A673 (cell line): ENCODE data around the gene MXRA7. TPM values are rescaled to one million over a fixed set of nuclear protein-coding genes. Genes with fewer than 3 reads are reported as not detected.

ENCODE experiments used
- BruUV-seq: library from RNA; stranded (reverse); fragments of 400-500 nt; replicated peaks from 2 replicates; lab custom pipeline; 2021; lab: Mats Ljungman, UMichigan
- CTCF ChIA-PET: fragments of 300-600 bp; sonication (Branson Sonifier 250); formaldehyde crosslinking; loops from one replicate; lab custom pipeline; 2022; ENCODE audit warnings: antibody characterized with exemption; lab: Charles Lee
- POLR2A ChIA-PET: fragments of 300-600 bp; sonication (Branson Sonifier 250); formaldehyde crosslinking; loops from one replicate; lab custom pipeline; 2022; ENCODE audit warnings: antibody characterized with exemption; ENCODE audit not compliant: low non-redundant PET; lab: Charles Lee
- DNase-seq: peaks from one replicate; pipeline ENCODE4 v3.0.0-alpha.2; 2015; ENCODE audit warnings: low spot score
- H3K27ac ChIP-seq: fragments of 200-600 bp; sonication (generic); 2 replicates; pipeline ENCODE4 v1.5.1; 2016; ENCODE audit warnings: mixed run types, low read depth, mild to moderate bottlenecking, mixed read lengths, antibody characterized with exemption, low read length; ENCODE audit not compliant: poor library complexity, severe bottlenecking
- H3K27me3 ChIP-seq: fragments of 200-600 bp; sonication (generic); replicated peaks from 2 replicates; pipeline ENCODE4 v1.6.1; 2017; ENCODE audit warnings: mixed run types, low read depth, mild to moderate bottlenecking, mixed read lengths, antibody characterized with exemption, low read length; ENCODE audit not compliant: insufficient read depth, poor library complexity
- H3K36me3 ChIP-seq: fragments of 200-600 bp; sonication (generic); 2 replicates; pipeline ENCODE4 v1.6.1; 2016; ENCODE audit warnings: mixed run types, mild to moderate bottlenecking, mixed read lengths, antibody characterized with exemption, low read length; ENCODE audit not compliant: insufficient read depth, poor library complexity, severe bottlenecking
- H3K4me1 ChIP-seq: fragments of 200-600 bp; sonication (generic); 2 replicates; pipeline ENCODE4 v1.6.1; 2017; ENCODE audit warnings: mixed run types, mild to moderate bottlenecking, mixed read lengths, antibody characterized with exemption, low read length; ENCODE audit not compliant: insufficient read depth, poor library complexity, severe bottlenecking
- H3K4me3 ChIP-seq: fragments of 200-600 bp; sonication (generic); 2 replicates; pipeline ENCODE4 v1.5.1; 2016; ENCODE audit warnings: low read depth, mixed run types, mild to moderate bottlenecking, mixed read lengths, low read length; ENCODE audit not compliant: poor library complexity, severe bottlenecking
- H3K9me3 ChIP-seq: fragments of 200-600 bp; sonication (generic); 2 replicates; pipeline ENCODE4 v1.6.1; 2016; ENCODE audit warnings: mixed run types, low read depth, mild to moderate bottlenecking, mixed read lengths, antibody characterized with exemption, low read length; ENCODE audit not compliant: poor library complexity, severe bottlenecking
- CTCF ChIP-seq: fragments of 300-800, 200-600 bp; sonication (generic); conservative IDR thresholded peaks from 2 replicates; pipeline ENCODE4 v1.5.1; 2017; ENCODE audit warnings: low read depth, mild to moderate bottlenecking, antibody characterized with exemption, low read length, moderate library complexity, mixed read lengths
- EZH2 ChIP-seq: fragments of 200-600 bp; sonication (generic); IDR thresholded peaks from 2 replicates; pipeline ENCODE4 v1.6.1; 2017; ENCODE audit warnings: borderline replicate concordance, low read depth, mild to moderate bottlenecking, mixed read lengths, antibody characterized with exemption, low read length; ENCODE audit not compliant: poor library complexity, severe bottlenecking
- intact Hi-C: fragments of 100-400 bp; cut with micrococcal nuclease; formaldehyde crosslinking; loops from one replicate; pipeline ENCODE4 v1.10.0; 2022; ENCODE audit not compliant: unreplicated experiment
- total RNA-seq: library from RNA; stranded (reverse); gene quantifications from 2 replicates; pipeline ENCODE4 v1.2.3, GENCODE V29; 2021

The MXRA7 gene
- total RNA-seq, 1 experiment from 2014 or later, result 61.5 TPM

DNA sequence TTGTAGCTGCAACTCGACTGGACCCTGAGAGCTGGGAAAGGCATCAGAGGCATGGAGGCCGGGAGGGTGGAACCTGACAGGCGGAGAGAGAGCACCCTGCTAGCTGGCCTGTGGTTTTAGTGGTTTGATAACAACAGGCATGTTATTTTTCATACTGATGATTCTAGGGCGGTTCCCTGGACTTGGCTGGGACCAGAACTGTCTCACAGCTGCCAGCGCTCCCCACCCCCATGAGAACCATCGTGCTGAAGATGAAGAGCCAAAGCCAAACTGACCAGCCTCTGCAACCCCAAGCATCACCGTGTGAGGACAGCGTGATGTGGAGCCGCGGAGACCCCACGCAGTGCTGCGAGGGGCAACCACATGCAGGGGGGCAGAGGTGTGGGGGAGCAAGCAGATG lies 28.5 kb downstream of the MXRA7 start:
- no peak for TF ChIP-seq EZH2
- TF ChIP-seq CTCF, result no peak
- POLR2A ChIA-PET, result no interaction called here
- H3K4me3 ChIP-seq, result no peak overlapping the region
- intact Hi-C loops, result loop anchor here (5.0 kb wide), 1 partner anchor 160 kb away; no protein-coding TSS in a partner anchor
- no TSS peak for BruUV-seq
- H3K9me3 ChIP-seq, result no peaks in the 10 kb centered on the region
- H3K4me1 ChIP-seq, result no peaks in the 10 kb centered on the region
- no peak overlapping the region for H3K27ac ChIP-seq
- peaks cover 6% of the 10 kb centered on the region for H3K36me3 ChIP-seq
- DNase-seq, result no peak
- no peaks in the 10 kb centered on the region for H3K27me3 ChIP-seq
- CTCF ChIA-PET, result interaction anchor here (0.5 to 1.5 kb wide), 3 partner anchors 15 to 172 kb away, joined by 3 to 8 read pairs (median 8); no protein-coding TSS in a partner anchor

GRCh38 chr17:76681222-76682137 lies 29.3 kb downstream of the MXRA7 start:
- DNase-seq, result peak; percentile 76
- CTCF ChIA-PET, result interaction anchor here (0.6 to 1.5 kb wide), 5 partner anchors 10 to 159 kb away, joined by 3 to 8 read pairs (median 3); no protein-coding TSS in a partner anchor
- H3K4me1 ChIP-seq, result no peaks in the 10 kb centered on the region
- TF ChIP-seq EZH2 (no peak), CTCF (peak; percentile 92)
- no peaks in the 10 kb centered on the region for H3K9me3 ChIP-seq
- H3K27ac ChIP-seq, result no peak overlapping the region
- intact Hi-C loops, result loop anchor here (5.0 kb wide), 1 partner anchor 159 kb away; no protein-coding TSS in a partner anchor
- H3K27me3 ChIP-seq, result no peaks in the 10 kb centered on the region
- H3K4me3 ChIP-seq, result no peak overlapping the region
- POLR2A ChIA-PET, result no interaction called here
- H3K36me3 ChIP-seq, result peaks cover 6% of the 10 kb centered on the region
- no TSS peak for BruUV-seq

GRCh38 chr17:76679239-76679638 lies 31.5 kb downstream of the MXRA7 start:
- H3K27me3 ChIP-seq, result no peaks in the 10 kb centered on the region
- no peak for DNase-seq
- H3K4me3 ChIP-seq, result no peak overlapping the region
- no TSS peak for BruUV-seq
- no peaks in the 10 kb centered on the region for H3K9me3 ChIP-seq
- no peaks in the 10 kb centered on the region for H3K4me1 ChIP-seq
- POLR2A ChIA-PET, result no interaction called here
- peaks cover 6% of the 10 kb centered on the region for H3K36me3 ChIP-seq
- CTCF ChIA-PET, result no interaction called here
- no peak for TF ChIP-seq CTCF
- no peak for TF ChIP-seq EZH2
- intact Hi-C loops, result no loop called here
- no peak overlapping the region for H3K27ac ChIP-seq
